HCT116 (cell line): Measurements from ENCODE around the gene C5orf46. TPM values are rescaled to one million over a fixed set of nuclear protein-coding genes. Genes with fewer than 3 reads are reported as not detected.

ENCODE experiments used
- ATAC-seq: fragments of 200-7000 bp; cut with Tn5 transposase; 2 replicates; pipeline ENCODE4 v1.9.1; 2020; ENCODE audit warnings: mild to moderate bottlenecking, moderate library complexity
- BruUV-seq: library from RNA; stranded (reverse); fragments of 400-500 nt; replicated peaks from 2 replicates; lab custom pipeline; 2021; lab: Mats Ljungman, UMichigan
- CTCF ChIA-PET: fragments of 300-600 bp; sonication (Branson Sonifier 250); formaldehyde crosslinking; loops from one replicate; lab custom pipeline; 2021; ENCODE audit warnings: antibody characterized with exemption; lab: Charles Lee
- POLR2A ChIA-PET: fragments of 300-600, 350-600 bp; sonication (Branson Sonifier 250); formaldehyde crosslinking; loops from one replicate; lab custom pipeline; 2021; ENCODE audit warnings: antibody characterized with exemption; lab: Charles Lee
- RAD21 ChIA-PET, 2 experiments: fragments of 300-600 bp; sonication (Branson Sonifier 250); formaldehyde crosslinking; loops; one replicate each; lab custom pipeline; 2023; ENCODE audit warnings: low total read pairs in 2 of 2; ENCODE audit not compliant: uncharacterized antibody in 2 of 2, unreplicated experiment in 2 of 2, low non-redundant PET in 1 of 2; lab: Charles Lee
- DNase-seq: peaks from one replicate; pipeline ENCODE4 v3.0.0-alpha.2; 2010; ENCODE audit warnings: low read depth, low spot score
- H2AFZ ChIP-seq: fragments of 200-600 bp; shearing (Covaris generic), sonication (generic); 2 replicates; pipeline ENCODE4 v1.6.1; 2017; ENCODE audit warnings: low read depth, mixed run types, mixed read lengths, antibody characterized with exemption, low read length; ENCODE audit not compliant: poor library complexity, severe bottlenecking
- H3K27ac ChIP-seq: 2 replicates; pipeline ENCODE4 v1.5.1; 2012; ENCODE audit warnings: low read depth, low read length
- H3K27me3 ChIP-seq: fragments of 200-600 bp; sonication (generic); 2 replicates; pipeline ENCODE4 v1.6.1; 2016; ENCODE audit warnings: mixed run types, low read length, mixed read lengths; ENCODE audit not compliant: insufficient read depth
- H3K36me3 ChIP-seq, 2 experiments: fragments of 200-500 bp in 1 of 2; fragments of 200-600 bp in 1 of 2; sonication (Bioruptor generic) in 1 of 2; sonication (generic) in 1 of 2; 2 replicates each; pipeline versions ENCODE4 v1.5.1 to v1.6.1; 2014 to 2016; ENCODE audit warnings: low read length in 2 of 2, inconsistent platforms in 1 of 2, mixed read lengths in 1 of 2, mixed run types in 1 of 2; ENCODE audit not compliant: insufficient read depth in 2 of 2, control insufficient read depth in 1 of 2
- H3K4me1 ChIP-seq, 2 experiments: fragments of 200-600 bp in 1 of 2; sonication (generic) in 1 of 2; 2 replicates each; pipeline versions ENCODE4 v1.5.1 to v1.6.1; 2012 to 2017; ENCODE audit warnings: low read length in 2 of 2, inconsistent platforms in 1 of 2, mild to moderate bottlenecking in 1 of 2, mixed read lengths in 1 of 2, mixed run types in 1 of 2, moderate library complexity in 1 of 2; ENCODE audit not compliant: insufficient read depth in 2 of 2, control insufficient read depth in 1 of 2
- H3K4me2 ChIP-seq: fragments of 200-600 bp; sonication (generic); 2 replicates; pipeline ENCODE4 v1.6.1; 2017; ENCODE audit warnings: mixed run types, low read length, mixed read lengths
- H3K4me3 ChIP-seq, 2 experiments: fragments of 200-600 bp in 1 of 2; sonication (generic) in 1 of 2; replicated peaks in 1 of 2; 2 replicates each; pipeline ENCODE4 v1.5.1; 2011 to 2016; ENCODE audit warnings: low read length in 2 of 2, control low read depth in 1 of 2, low read depth in 1 of 2, mild to moderate bottlenecking in 1 of 2, mixed read lengths in 1 of 2, mixed run types in 1 of 2
- H3K79me2 ChIP-seq: fragments of 200-600 bp; sonication (generic); 2 replicates; pipeline ENCODE4 v1.6.1; 2017; ENCODE audit warnings: mild to moderate bottlenecking, mixed run types, low read length, moderate library complexity, mixed read lengths; ENCODE audit not compliant: insufficient read depth
- H3K9ac ChIP-seq: fragments of 200-600 bp; sonication (generic); 2 replicates; pipeline ENCODE4 v1.6.1; 2016; ENCODE audit warnings: low read length, mixed read lengths
- H3K9me2 ChIP-seq: fragments of 200-600 bp; sonication (generic), shearing (Covaris generic); 2 replicates; pipeline ENCODE4 v1.6.1; 2017; ENCODE audit warnings: mixed run types, mild to moderate bottlenecking, moderate library complexity; ENCODE audit not compliant: insufficient read depth
- H3K9me3 ChIP-seq, 2 experiments: fragments of 200-500 bp in 1 of 2; fragments of 200-600 bp in 1 of 2; sonication (Bioruptor generic) in 1 of 2; sonication (generic) in 1 of 2; 2 replicates each; pipeline ENCODE4 v1.6.1; 2014 to 2017; ENCODE audit warnings: low read length in 2 of 2, mixed read lengths in 2 of 2, inconsistent platforms in 1 of 2, low read depth in 1 of 2, mild to moderate bottlenecking in 1 of 2, mixed run types in 1 of 2, moderate library complexity in 1 of 2; ENCODE audit not compliant: control insufficient read depth in 1 of 2, insufficient read depth in 1 of 2
- H4K20me1 ChIP-seq: fragments of 200-600 bp; sonication (generic), shearing (Covaris generic); 2 replicates; pipeline ENCODE4 v1.6.1; 2017; ENCODE audit warnings: mixed run types, mild to moderate bottlenecking, moderate library complexity; ENCODE audit not compliant: insufficient read depth
- EZH2phosphoT487 ChIP-seq: fragments of 200-600 bp; IDR thresholded peaks from 2 replicates; pipeline ENCODE4 v1.6.1; 2018; ENCODE audit warnings: antibody characterized with exemption, borderline replicate concordance
- SRF ChIP-seq: IDR thresholded peaks from 2 replicates; pipeline ENCODE4 v1.6.1; 2012; ENCODE audit warnings: low read depth
- ZNF274 ChIP-seq: fragments of 200-500 bp; sonication (Bioruptor generic); IDR thresholded peaks from 2 replicates; pipeline ENCODE4 v1.6.1; 2014; ENCODE audit warnings: mild to moderate bottlenecking, low read depth, low read length, inconsistent platforms
- intact Hi-C: fragments of 100-400 bp; cut with micrococcal nuclease; formaldehyde crosslinking; loops from 2 replicates; pipeline ENCODE4 v1.10.0; 2022
- total RNA-seq: library from RNA; stranded (reverse); gene quantifications from one replicate; pipeline ENCODE4 v1.2.1, GENCODE V29; 2021; ENCODE audit not compliant: unreplicated experiment
- TF ChIP-seq, protein P1 (sequence below): IDR thresholded peaks from 2 replicates; pipeline ENCODE4 v1.6.1; 2011; ENCODE audit warnings: mild to moderate bottlenecking, low read length, moderate library complexity; ENCODE audit not compliant: insufficient replicate concordance; ENCODE audit errors: extremely low read depth
- TF ChIP-seq, protein P2 (sequence below): IDR thresholded peaks from 2 replicates; pipeline ENCODE4 v1.6.1; 2012; ENCODE audit warnings: low read depth

C5orf46 gene
- total RNA-seq, 1 experiment from 2014 or later, result not detected

DNA sequence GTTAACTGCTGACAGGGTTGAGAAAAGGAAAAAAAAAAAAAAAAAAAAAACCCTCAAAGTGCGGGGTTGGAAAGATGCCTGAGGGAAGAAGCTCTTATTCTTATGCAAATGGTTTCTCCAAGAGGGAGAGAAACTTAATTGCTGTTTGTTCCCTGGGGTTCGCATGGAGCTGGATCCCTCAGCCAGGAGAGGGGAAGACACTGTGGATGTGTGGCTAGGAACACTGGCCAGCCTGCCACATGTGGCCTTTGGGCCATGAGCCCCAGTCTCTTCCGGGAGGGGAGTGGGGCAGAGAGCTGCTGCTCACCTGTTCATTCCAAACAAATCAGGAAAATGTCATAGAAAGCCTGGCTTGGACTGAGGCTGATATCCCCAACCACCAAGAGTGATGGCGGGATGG is 37.2 kb downstream of the C5orf46 start:
- Histone ChIP-seq H3K4me1 (no peaks in the 10 kb centered on the region), H3K36me3 (no peaks in the 10 kb centered on the region), H3K27me3 (no peaks in the 10 kb centered on the region), H3K27ac (no peak overlapping the region), H3K79me2 (no peaks in the 10 kb centered on the region)
- POLR2A ChIA-PET, result no interaction called here
- TF ChIP-seq EZH2phosphoT487, result no peak
- TF ChIP-seq, protein P1, sequence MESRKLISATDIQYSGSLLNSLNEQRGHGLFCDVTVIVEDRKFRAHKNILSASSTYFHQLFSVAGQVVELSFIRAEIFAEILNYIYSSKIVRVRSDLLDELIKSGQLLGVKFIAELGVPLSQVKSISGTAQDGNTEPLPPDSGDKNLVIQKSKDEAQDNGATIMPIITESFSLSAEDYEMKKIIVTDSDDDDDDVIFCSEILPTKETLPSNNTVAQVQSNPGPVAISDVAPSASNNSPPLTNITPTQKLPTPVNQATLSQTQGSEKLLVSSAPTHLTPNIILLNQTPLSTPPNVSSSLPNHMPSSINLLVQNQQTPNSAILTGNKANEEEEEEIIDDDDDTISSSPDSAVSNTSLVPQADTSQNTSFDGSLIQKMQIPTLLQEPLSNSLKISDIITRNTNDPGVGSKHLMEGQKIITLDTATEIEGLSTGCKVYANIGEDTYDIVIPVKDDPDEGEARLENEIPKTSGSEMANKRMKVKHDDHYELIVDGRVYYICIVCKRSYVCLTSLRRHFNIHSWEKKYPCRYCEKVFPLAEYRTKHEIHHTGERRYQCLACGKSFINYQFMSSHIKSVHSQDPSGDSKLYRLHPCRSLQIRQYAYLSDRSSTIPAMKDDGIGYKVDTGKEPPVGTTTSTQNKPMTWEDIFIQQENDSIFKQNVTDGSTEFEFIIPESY, result no peak
- TF ChIP-seq SRF, result no peak
- TF ChIP-seq, protein P2, sequence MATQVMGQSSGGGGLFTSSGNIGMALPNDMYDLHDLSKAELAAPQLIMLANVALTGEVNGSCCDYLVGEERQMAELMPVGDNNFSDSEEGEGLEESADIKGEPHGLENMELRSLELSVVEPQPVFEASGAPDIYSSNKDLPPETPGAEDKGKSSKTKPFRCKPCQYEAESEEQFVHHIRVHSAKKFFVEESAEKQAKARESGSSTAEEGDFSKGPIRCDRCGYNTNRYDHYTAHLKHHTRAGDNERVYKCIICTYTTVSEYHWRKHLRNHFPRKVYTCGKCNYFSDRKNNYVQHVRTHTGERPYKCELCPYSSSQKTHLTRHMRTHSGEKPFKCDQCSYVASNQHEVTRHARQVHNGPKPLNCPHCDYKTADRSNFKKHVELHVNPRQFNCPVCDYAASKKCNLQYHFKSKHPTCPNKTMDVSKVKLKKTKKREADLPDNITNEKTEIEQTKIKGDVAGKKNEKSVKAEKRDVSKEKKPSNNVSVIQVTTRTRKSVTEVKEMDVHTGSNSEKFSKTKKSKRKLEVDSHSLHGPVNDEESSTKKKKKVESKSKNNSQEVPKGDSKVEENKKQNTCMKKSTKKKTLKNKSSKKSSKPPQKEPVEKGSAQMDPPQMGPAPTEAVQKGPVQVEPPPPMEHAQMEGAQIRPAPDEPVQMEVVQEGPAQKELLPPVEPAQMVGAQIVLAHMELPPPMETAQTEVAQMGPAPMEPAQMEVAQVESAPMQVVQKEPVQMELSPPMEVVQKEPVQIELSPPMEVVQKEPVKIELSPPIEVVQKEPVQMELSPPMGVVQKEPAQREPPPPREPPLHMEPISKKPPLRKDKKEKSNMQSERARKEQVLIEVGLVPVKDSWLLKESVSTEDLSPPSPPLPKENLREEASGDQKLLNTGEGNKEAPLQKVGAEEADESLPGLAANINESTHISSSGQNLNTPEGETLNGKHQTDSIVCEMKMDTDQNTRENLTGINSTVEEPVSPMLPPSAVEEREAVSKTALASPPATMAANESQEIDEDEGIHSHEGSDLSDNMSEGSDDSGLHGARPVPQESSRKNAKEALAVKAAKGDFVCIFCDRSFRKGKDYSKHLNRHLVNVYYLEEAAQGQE, result no peak
- TF ChIP-seq ZNF274, result no peak
- TF ChIP-seq, all 23 proteins: peak for 0
- no peak for DNase-seq
- Histone ChIP-seq H3K9me2 (no peaks in the 10 kb centered on the region), H4K20me1 (no peaks in the 10 kb centered on the region), H3K4me2 (no peak overlapping the region), H3K9me3 (no peaks in the 10 kb centered on the region), H3K9ac (no peak overlapping the region), H3K4me3 (no peak overlapping the region), H2AFZ (no peak overlapping the region)
- RAD21 ChIA-PET, result no interaction called here
- CTCF ChIA-PET, result no interaction called here
- intact Hi-C loops, result no loop called here
- no TSS peak for BruUV-seq
- no peak for ATAC-seq
